Mucosa of rectum (tissue), 2 donors: ENCODE measurements around the gene C2orf68.
A peak's percentile ranks its signal among the peaks of the same experiment; 100 is the strongest.
"Not testable (repeated sequence)": the region's sequence is repeated elsewhere in the genome, so short reads cannot be mapped to it uniquely, and the experiment has no call there.

Source experiments
- H3K27ac ChIP-seq, 2 donors: one replicate each; pipeline ENCODE4 v1.7.0; 2013; ENCODE audit warnings: inconsistent platforms in 2 of 2, low read depth in 2 of 2, low read length in 2 of 2
- H3K27me3 ChIP-seq, 2 donors: one replicate each; pipeline ENCODE4 v1.7.0; 2013; ENCODE audit warnings: low read length in 2 of 2; ENCODE audit not compliant: control insufficient read depth in 2 of 2, insufficient read depth in 2 of 2
- H3K36me3 ChIP-seq, 2 donors: one replicate each; pipeline ENCODE4 v1.7.0; 2013; ENCODE audit warnings: low read length in 2 of 2; ENCODE audit not compliant: control insufficient read depth in 2 of 2, insufficient read depth in 2 of 2
- H3K4me1 ChIP-seq, 2 donors: one replicate each; pipeline ENCODE4 v1.7.0; 2013; ENCODE audit warnings: low read length in 2 of 2, mild to moderate bottlenecking in 1 of 2; ENCODE audit not compliant: control insufficient read depth in 2 of 2, insufficient read depth in 2 of 2
- H3K4me3 ChIP-seq, 2 donors: one replicate each; pipeline ENCODE4 v1.7.0; 2013; ENCODE audit warnings: low read length in 2 of 2
- H3K9ac ChIP-seq, 2 donors: one replicate each; pipeline ENCODE4 v1.7.0; 2013; ENCODE audit warnings: low read length in 2 of 2, low read depth in 1 of 2, mild to moderate bottlenecking in 1 of 2
- H3K9me3 ChIP-seq, 2 donors: one replicate each; pipeline ENCODE4 v1.7.0; 2013; ENCODE audit warnings: low read length in 2 of 2; ENCODE audit not compliant: control insufficient read depth in 2 of 2
- donor health status: healthy.
- donor health status: Normal muscosa, but diverticular disease.

Gene C2orf68

DNA sequence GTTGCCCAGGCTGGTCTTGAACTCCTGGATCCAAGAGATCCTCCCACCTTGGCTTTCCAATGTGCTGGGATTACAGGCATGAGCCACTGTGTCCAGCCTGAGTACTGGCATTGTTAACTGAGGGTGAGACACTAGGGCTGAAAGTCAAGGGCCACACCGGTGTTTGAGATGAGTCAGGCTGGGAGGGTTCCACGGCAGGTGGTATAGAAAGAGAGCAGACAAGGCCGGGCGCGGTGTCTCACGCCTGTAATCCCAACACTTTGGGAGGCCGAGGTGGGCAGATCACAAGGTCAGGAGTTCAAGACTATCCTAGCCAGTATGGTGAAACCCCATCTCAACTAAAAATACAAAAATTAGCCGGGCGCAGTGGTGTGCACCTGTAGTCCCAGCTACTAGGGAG lies 19.6 kb downstream of the C2orf68 start:
- H3K4me3 ChIP-seq, H3K27me3 ChIP-seq, H3K36me3 ChIP-seq, H3K9ac ChIP-seq, H3K9me3 ChIP-seq, H3K27ac ChIP-seq: not testable (repeated sequence)
- H3K4me1 ChIP-seq = peaks cover 20 to 37% of the 10 kb centered on the region in 2 donors

DNA sequence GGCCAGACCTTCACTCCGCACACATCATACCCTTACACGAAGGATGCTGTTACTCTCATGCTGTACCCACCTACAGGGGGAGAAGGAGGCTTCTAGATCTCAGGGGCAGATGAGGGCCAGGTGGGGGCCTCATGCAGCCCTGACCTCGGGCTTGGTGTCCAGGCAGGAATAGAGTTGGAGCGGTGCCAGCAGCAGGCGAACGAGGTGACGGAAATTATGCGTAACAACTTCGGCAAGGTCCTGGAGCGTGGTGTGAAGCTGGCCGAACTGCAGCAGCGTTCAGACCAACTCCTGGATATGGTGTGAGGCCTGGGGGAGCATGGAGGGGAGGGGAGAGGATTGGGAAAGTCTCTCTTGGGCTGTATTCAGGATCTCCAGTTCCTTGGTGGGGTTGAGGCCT lies 20.3 kb downstream of the C2orf68 start:
- Histone ChIP-seq H3K4me1 (peaks cover 15 to 31% of the 10 kb centered on the region in 2 donors), H3K27me3 (no peaks in the 10 kb centered on the region), H3K4me3 (no peak overlapping the region), H3K9ac (no peak overlapping the region), H3K27ac (peak overlapping the region; percentile 36 to 64), H3K36me3 (peaks cover 0 to under 1% of the 10 kb centered on the region in 2 donors), H3K9me3 (no peaks in the 10 kb centered on the region)

DNA sequence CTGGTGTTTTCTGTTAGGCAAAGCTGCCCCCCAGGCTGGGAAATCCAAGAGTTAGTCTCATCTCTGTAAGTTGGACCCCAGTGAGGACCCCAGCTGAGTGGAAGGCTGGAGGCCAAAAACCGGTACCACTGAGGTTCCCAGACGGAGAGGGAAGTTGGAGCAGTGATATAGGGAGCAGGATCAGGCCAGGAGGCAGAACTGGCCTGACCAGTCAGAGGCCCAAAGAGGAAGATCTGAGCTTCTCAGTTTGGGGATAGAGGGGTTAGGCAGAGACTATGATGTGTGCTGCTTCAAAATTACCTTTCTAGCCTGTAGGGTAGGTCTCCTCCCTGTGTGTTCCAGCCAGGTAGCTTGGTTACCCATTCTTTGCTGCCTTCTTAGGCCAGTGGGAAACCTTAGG lies 20.9 kb downstream of the C2orf68 start:
- H3K4me1 ChIP-seq = peaks cover 11 to 27% of the 10 kb centered on the region in 2 donors
- no peaks in the 10 kb centered on the region for H3K27me3 ChIP-seq
- no peak overlapping the region for H3K4me3 ChIP-seq
- no peaks in the 10 kb centered on the region for H3K9me3 ChIP-seq
- no peak overlapping the region for H3K9ac ChIP-seq
- peak overlapping the region; percentile 36 to 64 for H3K27ac ChIP-seq
- no peaks in the 10 kb centered on the region for H3K36me3 ChIP-seq

GRCh38 chr2:85589982-85590791 lies 21.7 kb downstream of the C2orf68 start:
- Histone ChIP-seq H3K9ac (no peak overlapping the region), H3K36me3 (no peaks in the 10 kb centered on the region), H3K4me3 (no peak overlapping the region), H3K27me3 (no peaks in the 10 kb centered on the region), H3K9me3 (no peaks in the 10 kb centered on the region), H3K4me1 (peaks cover 19 to 34% of the 10 kb centered on the region in 2 donors), H3K27ac (peak overlapping the region; percentile 50 to 64)

GRCh38 chr2:85589181-85589580 lies 22.7 kb downstream of the C2orf68 start:
- H3K9ac ChIP-seq = no peak overlapping the region
- H3K27me3 ChIP-seq = no peaks in the 10 kb centered on the region
- no peaks in the 10 kb centered on the region for H3K9me3 ChIP-seq
- H3K4me3 ChIP-seq = no peak overlapping the region
- peaks cover 20 to 33% of the 10 kb centered on the region in 2 donors for H3K4me1 ChIP-seq
- no peaks in the 10 kb centered on the region for H3K36me3 ChIP-seq
- H3K27ac ChIP-seq = no peak overlapping the region

- no peaks in the 10 kb centered on the region for H3K27me3 ChIP-seq
- H3K4me3 ChIP-seq = no peak overlapping the region
- peaks cover under 1 to 1% of the 10 kb centered on the region in 2 donors for H3K36me3 ChIP-seq
- peak overlapping the region in 1 of 2 donors; percentile 9 for H3K27ac ChIP-seq
- H3K4me1 ChIP-seq = peaks cover 25 to 37% of the 10 kb centered on the region in 2 donors
- H3K9ac ChIP-seq = no peak overlapping the region
- no peaks in the 10 kb centered on the region for H3K9me3 ChIP-seq
Observed at GRCh38 chr2:85588645-85589044, 23.2 kb downstream of the C2orf68 start.

GRCh38 chr2:85588236-85588635 lies 23.6 kb downstream of the C2orf68 start:
- H3K27ac ChIP-seq = peak overlapping the region in 1 of 2 donors; percentile 9
- H3K36me3 ChIP-seq = peaks cover 2 to 3% of the 10 kb centered on the region in 2 donors
- no peaks in the 10 kb centered on the region for H3K9me3 ChIP-seq
- H3K4me1 ChIP-seq = peaks cover 26 to 40% of the 10 kb centered on the region in 2 donors
- H3K27me3 ChIP-seq = no peaks in the 10 kb centered on the region
- no peak overlapping the region for H3K9ac ChIP-seq
- no peak overlapping the region for H3K4me3 ChIP-seq

DNA sequence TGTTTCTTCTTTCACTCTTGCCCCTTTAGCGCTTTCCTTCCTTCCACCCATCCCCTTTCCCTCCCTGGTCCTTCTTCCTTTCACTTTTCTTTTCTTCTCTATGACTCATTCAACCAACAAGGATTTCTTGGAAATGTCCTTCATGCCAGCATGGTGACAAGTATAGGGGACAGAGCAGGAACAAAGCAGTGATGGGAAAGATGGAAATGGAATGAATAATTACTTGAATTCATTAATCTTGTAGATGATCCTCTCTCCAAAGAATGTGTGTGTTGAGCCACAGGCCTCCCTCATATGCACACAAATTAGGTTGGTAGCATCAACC lies 26.1 kb downstream of the C2orf68 start:
- Histone ChIP-seq H3K9ac (no peak overlapping the region), H3K27me3 (no peaks in the 10 kb centered on the region), H3K4me3 (peak overlapping the region in 1 of 2 donors; percentile 46), H3K9me3 (no peaks in the 10 kb centered on the region), H3K4me1 (peaks cover 23 to 29% of the 10 kb centered on the region in 2 donors), H3K27ac (peak overlapping the region; percentile 79 to 84), H3K36me3 (peaks cover 14 to 15% of the 10 kb centered on the region in 2 donors)

DNA sequence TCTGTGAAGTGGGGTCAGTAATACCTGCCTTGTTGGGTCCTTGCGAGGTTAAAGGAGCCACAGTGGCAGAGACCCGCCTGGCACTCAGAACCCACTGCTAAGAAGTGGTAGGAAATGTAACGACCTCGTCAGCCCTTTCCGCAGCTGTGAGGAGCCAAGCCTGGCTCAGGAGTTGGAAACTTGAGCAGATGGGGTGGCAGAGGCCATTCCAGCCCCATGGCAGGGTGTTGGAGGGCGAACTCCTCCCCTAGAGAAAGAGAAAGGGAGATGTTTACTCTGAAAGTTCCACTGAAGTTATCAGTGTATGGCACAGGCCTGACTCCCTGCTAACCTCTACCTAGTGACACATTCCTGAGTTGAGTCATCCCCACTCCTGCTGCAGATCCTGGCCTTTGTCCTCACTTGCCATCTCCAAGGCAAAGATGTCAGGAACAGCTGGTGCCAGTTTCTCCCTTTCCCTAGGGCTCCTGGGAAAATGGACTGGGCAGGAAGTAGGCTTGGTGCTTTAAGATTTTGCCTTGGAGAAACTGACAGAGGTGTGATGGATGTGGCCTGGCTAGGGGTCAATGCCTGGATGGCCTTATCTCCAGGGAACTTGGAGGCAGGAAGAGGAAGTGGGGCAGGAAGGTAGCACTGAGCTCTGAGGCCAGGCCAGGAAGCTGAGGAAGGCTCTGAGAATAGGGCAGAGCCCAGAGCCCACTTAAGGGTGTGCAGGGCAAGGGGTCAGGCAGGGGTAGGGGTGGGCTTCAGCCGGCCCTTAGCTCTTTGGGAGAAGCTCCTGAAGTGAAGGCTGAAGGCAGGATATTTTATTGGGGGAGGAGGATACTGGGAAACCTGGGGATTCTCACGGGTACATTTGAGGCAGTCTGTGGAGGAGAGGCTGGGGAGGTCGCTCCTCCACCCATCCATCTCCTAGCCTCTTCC lies 26.7 kb downstream of the C2orf68 start:
- H3K36me3 ChIP-seq = peaks cover 17% of the 10 kb centered on the region in 2 donors
- peaks cover 25% of the 10 kb centered on the region in 2 donors for H3K4me1 ChIP-seq
- no peaks in the 10 kb centered on the region for H3K9me3 ChIP-seq
- no peaks in the 10 kb centered on the region for H3K27me3 ChIP-seq
- H3K9ac ChIP-seq = peak overlapping the region; percentile 42 to 55
- peak overlapping the region; percentile 79 to 84 for H3K27ac ChIP-seq
- H3K4me3 ChIP-seq = peak overlapping the region; percentile 58 to 67

DNA sequence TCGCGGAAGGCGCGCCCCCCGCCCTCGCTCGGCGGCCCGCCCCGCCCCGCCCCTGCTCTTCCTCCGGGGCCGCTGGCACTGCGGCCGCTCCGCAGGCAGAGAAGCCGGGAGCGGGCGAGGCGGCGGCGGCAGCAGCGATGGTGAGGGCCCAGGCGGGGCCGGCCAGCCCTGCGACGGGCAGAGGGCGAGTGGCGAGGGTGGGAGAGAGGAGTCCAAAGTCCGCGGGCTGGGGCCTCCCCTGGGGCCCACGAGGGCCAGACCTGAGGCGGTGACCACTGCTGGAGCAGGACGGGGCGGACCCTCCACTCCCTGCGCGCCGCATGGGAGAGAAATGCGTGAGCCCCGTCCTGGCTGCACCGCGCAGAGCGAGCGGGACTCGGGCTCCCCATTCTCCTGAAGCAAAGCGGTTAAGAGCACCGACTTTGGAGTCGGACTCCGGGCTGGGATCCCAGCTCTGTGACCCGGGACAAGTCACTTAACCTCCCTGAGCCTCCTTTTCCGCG lies 27.5 kb downstream of the C2orf68 start, which contains the start of gene VAMP5:
Gene VAMP5, plus strand, starts transcription at position 78 of the 503 bp plus-strand sequence. Its CDS starts 60 bp downstream, at position 138.
- Histone ChIP-seq H3K9me3 (no peaks in the 10 kb centered on the region), H3K36me3 (peaks cover 19 to 21% of the 10 kb centered on the region in 2 donors), H3K4me3 (peak within 1 kb of the TSS; percentile 67), H3K4me1 (peaks cover 25% of the 10 kb centered on the region in 2 donors), H3K27me3 (no peaks in the 10 kb centered on the region), H3K9ac (peak within 1 kb of the TSS; percentile 42 to 55), H3K27ac (peak within 1 kb of the TSS; percentile 79 to 84)
